GM18508 (cell line): ENCODE data around the gene TMEM72.

Source experiments
- ATAC-seq: cut with Tn5 transposase; IDR thresholded peaks from one replicate; pipeline ENCODE4 v1.9.1; 2021; ENCODE audit warnings: moderate number of reproducible peaks; ENCODE audit not compliant: insufficient read depth, unreplicated experiment

Gene TMEM72

GRCh38 chr10:44950326-44951225 is 39.4 kb downstream of the TMEM72 start:
- ATAC-seq: no peak

GRCh38 chr10:44951576-44952226 is 40.6 kb downstream of the TMEM72 start:
- no peak for ATAC-seq

DNA sequence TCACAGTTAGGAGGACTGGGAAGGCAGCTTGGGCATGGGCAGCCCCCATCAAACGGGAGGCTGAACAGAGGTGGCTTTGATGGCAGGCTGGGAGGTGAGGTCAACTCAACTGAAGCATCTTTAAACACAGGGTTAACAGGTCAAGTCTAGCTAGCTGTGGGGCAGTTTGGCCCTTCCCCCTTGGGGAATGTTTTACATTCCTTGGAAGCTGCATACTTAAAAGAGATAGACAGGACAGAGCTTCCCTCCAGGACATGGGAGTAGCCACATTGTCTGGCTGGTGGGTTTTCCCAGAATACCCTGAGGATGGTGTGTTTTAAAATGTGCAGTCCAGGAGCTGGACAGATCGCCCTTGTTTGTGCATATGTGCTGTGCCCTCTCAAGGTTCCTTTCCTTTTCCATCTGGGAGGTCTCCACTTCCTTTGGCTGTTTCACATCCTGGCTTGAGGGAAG is 41.7 kb downstream of the TMEM72 start:
- no peak for ATAC-seq

GRCh38 chr10:44954042-44954441 is 42.9 kb downstream of the TMEM72 start:
- no peak for ATAC-seq

- no peak for ATAC-seq
Observed at GRCh38 chr10:44954962-44955361, 43.8 kb downstream of the TMEM72 start.

DNA sequence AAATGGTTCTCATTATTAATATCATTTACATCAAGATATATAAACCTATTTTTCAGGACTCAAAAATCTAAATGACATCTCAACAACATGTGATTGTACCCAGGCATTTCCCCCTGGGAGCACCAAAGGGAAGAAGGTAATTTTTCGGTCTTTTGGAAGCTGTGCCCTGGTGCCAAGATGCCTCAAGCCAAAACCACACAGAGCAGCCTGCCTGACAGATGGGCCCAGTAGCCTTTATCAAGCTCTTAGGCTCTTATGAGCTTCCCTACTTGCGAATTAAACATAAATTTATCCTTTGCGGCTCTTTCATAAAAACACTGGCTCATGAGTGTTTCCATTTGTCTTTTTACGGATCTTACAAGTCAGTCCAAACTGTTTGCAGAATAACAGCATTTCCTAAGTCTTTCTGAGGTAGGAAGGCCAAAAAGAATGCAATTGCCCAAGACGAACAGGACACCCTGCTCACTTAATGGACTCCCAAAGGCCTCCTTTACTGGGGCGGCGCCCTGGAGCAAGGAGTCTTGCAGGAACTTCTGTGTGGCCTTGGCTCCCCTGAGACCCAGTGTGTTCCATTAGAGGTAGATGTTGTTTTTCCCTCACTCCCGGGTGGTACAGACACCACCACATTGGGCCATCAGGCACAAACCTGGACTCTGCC is 44.4 kb downstream of the TMEM72 start:
- ATAC-seq: no peak

- ATAC-seq: no peak
Observed at GRCh38 chr10:44956226-44956625, 45.1 kb downstream of the TMEM72 start.

DNA sequence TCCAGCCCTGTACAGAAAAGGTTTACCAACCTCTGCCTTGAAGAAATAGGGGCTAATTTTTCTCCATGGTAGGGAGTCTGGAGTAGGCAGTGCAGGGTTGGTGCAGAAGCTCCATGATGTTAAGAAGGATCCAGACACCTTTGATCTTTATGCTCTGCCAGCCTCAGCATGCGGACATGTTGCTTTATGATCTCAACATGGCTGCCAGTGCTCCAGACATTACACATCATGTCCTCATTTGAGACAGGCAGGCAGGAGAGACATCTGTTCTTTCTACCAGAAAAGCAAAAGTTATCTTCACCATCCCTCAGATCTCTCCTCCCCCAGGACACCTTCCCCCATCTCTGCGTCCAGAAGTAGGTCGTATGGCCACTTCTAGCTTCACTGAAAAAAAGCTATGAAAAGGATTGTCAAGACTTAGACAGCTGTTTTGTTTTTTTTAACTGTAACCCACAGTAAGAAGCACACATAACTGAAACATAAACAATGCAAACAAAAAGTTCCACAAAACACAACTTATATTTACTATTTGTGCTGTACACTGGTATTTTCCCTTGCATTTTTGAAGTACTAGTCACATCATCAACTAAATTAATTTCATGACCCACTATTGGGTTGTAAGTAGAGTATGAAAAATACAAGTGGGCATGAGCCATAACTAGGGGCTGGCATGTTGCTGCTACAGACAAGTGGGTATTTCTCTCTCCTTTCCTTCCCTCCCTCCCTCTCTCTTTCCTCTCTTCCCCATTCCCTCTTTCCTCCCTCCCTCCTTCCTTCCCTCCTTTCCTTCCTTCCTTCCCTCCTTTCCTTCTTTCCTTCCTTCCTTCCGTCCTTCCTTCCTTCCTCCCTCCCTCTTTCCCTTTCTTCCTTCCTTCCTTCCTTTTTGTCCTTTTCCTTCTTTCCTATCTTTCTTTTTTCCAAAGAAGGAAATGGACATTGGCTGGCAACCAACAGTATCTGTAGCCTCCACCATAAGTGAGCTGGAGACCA is 45.9 kb downstream of the TMEM72 start:
- no peak for ATAC-seq

DNA sequence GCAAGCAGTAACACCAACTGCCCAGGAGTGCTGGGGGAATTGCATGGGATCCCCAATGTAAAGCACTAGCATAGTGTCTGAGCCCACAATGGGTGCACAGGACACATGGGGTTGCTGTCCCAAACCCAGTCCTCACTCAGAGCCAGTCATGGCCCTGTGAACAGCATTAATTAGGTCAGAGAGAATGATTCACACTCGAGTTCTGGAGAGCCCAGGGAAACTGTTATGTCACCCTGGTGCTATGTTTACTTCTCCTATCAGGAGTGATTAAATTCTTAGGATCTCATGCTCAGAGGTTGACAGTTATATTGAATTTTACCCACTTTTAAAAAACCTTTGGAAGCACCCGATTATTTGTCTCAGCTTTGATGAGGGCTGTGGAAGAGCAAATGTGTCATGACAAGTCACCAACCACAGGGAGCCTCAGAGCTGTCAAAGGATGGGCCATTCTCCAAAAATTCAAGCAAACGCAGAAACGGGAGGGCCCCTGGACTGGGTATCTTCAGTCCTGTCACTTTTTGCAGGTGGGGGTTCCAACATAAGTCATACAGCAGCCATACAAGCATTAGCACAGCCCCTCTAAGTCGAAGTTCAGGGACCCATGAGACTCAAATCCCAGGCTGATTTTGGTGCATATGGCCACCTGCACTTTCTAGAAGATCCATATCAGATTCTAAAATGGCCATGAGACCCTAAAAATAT is 47.2 kb downstream of the TMEM72 start:
- ATAC-seq: no peak

DNA sequence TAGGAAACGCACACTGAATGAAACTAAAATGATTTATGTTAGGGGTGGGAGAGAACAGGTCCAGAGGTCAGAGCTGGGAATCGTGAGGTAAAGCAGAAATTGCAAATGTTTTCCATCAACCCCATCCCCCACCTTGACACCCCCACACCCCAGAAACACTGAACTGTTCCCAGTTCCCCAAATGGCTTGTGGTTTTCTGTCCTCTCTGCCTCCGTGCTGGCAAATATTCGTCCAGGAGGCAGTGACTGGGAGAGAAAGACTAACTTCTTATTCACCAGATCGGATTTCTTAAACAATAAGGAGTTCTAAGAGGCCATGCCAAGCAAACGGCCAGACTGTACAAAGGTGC is 47.7 kb downstream of the TMEM72 start:
- ATAC-seq: no peak

GRCh38 chr10:44959247-44960087 is 48.3 kb downstream of the TMEM72 start, which contains the start of gene RASSF4:
Gene RASSF4, plus strand, starts transcription at chr10:44959802. Its CDS starts 10,401 bp downstream, at chr10:44970203.
- ATAC-seq: peak; percentile 81

DNA sequence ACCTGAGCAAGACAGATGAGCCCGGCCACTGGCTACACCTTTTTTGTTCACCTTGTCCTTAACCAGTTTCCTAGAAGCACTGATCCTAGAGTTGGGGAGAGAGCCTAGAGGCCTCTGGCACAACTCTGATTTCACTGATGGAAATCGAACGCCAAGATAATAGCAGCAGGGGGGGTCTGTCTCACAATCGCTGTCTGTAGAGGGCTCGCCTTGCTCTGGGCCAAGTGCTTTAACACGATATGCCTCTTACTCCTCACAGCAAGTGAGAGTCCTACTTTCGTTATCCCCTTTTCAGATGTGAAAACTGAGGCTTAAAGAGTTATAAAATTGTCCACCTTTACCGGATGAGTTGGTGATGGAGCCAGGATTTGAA is 48.9 kb downstream of the TMEM72 start:
- ATAC-seq: no peak

- ATAC-seq: no peak
Observed at GRCh38 chr10:44960482-44961229, 49.5 kb downstream of the TMEM72 start.

DNA sequence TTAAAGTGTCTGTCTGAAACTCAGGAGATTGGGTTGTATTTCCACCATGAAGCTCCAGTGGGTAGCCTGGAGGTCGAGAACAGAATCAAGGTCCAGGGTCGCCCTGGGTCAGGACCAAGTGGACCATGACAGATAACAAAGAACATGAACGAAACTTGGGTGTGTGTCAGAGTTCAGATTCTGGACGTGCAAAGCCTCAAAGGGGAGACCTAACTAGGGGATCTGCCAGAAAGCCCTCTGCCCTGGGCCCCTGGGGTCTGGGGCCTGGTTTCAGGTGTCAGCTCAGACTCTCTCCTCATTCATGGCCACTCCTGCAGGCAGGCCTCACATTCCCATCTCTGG is 50.1 kb downstream of the TMEM72 start:
- ATAC-seq: no peak

DNA sequence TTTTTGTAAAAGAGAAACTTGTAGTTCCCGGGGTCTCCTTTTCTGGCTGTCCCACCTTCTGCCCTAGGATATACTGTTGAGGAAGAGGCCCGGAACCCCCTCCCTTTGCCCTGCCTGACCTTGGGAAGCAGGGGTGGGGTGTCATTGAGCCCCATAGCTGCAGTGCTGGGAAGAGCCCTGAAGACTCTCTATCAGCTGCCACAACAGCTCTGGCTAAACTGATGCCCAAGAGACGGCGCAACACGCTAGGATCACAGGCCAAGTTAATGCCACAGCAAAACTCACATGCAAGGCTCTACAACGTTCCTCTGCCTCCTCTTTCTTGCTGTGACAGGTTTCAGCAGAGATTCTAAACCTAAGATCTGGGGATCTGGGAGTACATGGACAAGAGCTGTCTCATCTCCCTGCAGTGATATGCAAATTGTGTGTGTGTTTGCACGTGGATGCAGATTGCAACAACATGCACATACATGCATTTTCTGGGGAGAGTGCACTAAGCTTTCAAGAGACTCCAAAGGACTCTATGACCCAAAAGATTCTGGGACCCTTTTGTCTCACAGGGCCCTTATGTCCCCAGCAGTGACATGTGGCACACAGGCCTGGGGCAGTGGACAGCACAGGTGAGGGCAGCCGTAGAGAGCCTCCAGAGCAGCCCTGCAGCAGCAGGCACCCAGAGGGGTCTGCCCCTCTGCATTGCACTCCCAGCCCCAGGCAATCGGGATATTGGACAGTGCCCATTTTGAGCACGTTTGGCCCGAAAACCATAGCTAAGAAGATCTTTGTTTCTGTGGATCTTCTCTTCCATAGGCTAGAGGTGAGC is 51.0 kb downstream of the TMEM72 start:
- no peak for ATAC-seq

DNA sequence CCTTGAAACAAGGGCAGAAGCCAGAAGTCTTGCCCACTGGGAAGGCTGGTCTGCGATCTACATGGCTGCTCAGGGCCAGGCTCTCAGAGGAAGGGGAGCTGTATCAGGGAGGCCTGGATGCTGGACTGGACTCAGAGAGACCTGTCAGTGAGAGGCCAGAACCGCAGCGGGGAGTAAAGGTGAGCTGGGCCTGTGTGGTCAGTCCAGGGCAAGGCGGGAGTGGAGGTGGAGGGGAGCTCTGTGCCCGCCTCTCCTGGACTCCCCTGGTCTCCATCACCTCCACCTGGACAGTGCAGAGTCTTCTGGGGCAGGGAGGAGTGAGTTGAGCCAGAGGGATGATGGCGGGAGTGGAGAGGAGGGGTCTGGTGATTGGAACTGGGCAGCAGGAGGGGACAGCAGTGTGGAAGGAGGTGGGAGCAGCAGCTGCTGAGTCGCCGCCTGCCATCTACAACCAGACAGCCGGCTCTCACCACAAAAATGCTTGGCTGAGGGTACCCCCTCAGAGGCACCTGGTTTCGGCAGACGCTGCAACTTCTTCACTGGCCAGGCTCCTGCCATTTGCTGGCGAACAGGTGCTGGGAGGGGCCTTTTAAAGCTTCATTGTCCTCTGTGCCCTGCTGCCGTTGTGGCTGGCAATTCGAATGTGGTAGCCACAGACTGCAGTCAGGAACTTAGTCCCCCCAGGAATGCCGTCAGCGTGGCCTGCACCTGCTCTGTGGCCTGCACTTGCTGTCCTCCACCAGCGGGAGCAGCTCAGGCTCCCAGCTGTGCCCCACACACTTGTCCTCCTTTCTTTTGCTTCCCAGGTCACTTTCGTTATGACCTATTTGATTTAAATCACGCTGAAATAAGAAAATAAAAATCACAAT is 52.0 kb downstream of the TMEM72 start:
- ATAC-seq: no peak
